A673 (cell line): ENCODE measurements around the gene GBP5.

Experiments used
- CTCF ChIP-seq: fragments of 300-800, 200-600 bp; sonication (generic); conservative IDR thresholded peaks from 2 replicates; pipeline ENCODE4 v1.5.1; 2017; ENCODE audit warnings: low read depth, mild to moderate bottlenecking, antibody characterized with exemption, low read length, moderate library complexity, mixed read lengths
- EZH2 ChIP-seq: fragments of 200-600 bp; sonication (generic); IDR thresholded peaks from 2 replicates; pipeline ENCODE4 v1.6.1; 2017; ENCODE audit warnings: borderline replicate concordance, low read depth, mild to moderate bottlenecking, mixed read lengths, antibody characterized with exemption, low read length; ENCODE audit not compliant: poor library complexity, severe bottlenecking

- TF ChIP-seq CTCF (no peak), EZH2 (no peak)
Observed at GRCh38 chr1:89311757-89312156, 39.1 kb upstream of the GBP5 start.
